Prostate gland (tissue), 2 donors: Measurements from ENCODE around the gene TLX2. TPM values are rescaled to one million over a fixed set of nuclear protein-coding genes. Genes with fewer than 3 reads are reported as not detected.

Source experiments
- DNase-seq: peaks from one replicate; pipeline ENCODE4 v3.0.0-alpha.2; 2019; ENCODE audit warnings: low spot score
- H3K27ac ChIP-seq, 2 donors: fragments of 200-600 bp; sonication (generic); 2 replicates each; pipeline ENCODE4 v1.5.1; 2017 to 2019
- H3K27me3 ChIP-seq: fragments of 200-600 bp; sonication (generic); replicated peaks from 2 replicates; pipeline ENCODE4 v1.5.1; 2019; ENCODE audit not compliant: insufficient read depth
- H3K36me3 ChIP-seq, 2 donors: fragments of 200-600 bp; sonication (generic); 1 replicate in 1 of 2; 2 replicates in 1 of 2; pipeline versions ENCODE4 v1.5.1 to v1.8.1; 2017 to 2019
- H3K4me1 ChIP-seq: fragments of 200-600 bp; sonication (generic); replicated peaks from 2 replicates; pipeline ENCODE4 v1.5.1; 2019
- H3K4me3 ChIP-seq, 2 donors: fragments of 200-600 bp; sonication (generic); 2 replicates each; pipeline ENCODE4 v1.5.1; 2017 to 2019
- H3K9me3 ChIP-seq: fragments of 200-600 bp; sonication (generic); 2 replicates; pipeline ENCODE4 v1.5.1; 2017
- CTCF ChIP-seq, 4 experiments: fragments of 200-600 bp in 2 of 4; fragments of 450-650 bp in 2 of 4; sonication (generic) in 2 of 4; IDR thresholded peaks; 1 replicate in 3 of 4; 2 replicates in 1 of 4; pipeline ENCODE4 v1.5.1; 2016 to 2019; ENCODE audit warnings: antibody characterized with exemption in 4 of 4, mild to moderate bottlenecking in 2 of 4, moderate library complexity in 2 of 4
- POLR2A ChIP-seq: fragments of 450-650 bp; IDR thresholded peaks from one replicate; pipeline ENCODE4 v1.6.1; 2016; ENCODE audit warnings: antibody characterized with exemption, mild to moderate bottlenecking
- POLR2AphosphoS5 ChIP-seq: sonication (generic); formaldehyde crosslinking; IDR thresholded peaks from one replicate; pipeline ENCODE4 v1.6.1; 2017; ENCODE audit warnings: antibody characterized with exemption
- WGBS: methylation state at CpG from one replicate; pipeline ENCODE4 v1.1.5; 2018; 5-methylcytosine and 5-hydroxymethylcytosine counted together
- intact Hi-C: fragments of 100-400 bp; cut with DNase I; formaldehyde crosslinking; loops from one replicate; pipeline ENCODE4 v1.14.2; 2022
- total RNA-seq, 2 donors: library from RNA; depleted of rRNA; stranded (reverse); fragments of >200 nt; gene quantifications; one replicate each; pipeline ENCODE4 v1.1.0, GENCODE V29; 2016

The TLX2 gene
- total RNA-seq, 2 donors from 2014 or later = 0.97 TPM; not detected in 1

- Histone ChIP-seq H3K9me3 (no peaks in the 10 kb centered on the region), H3K4me3 (no peak overlapping the region), H3K27me3 (peaks cover 29% of the 10 kb centered on the region), H3K27ac (no peak overlapping the region), H3K4me1 (peaks cover 18% of the 10 kb centered on the region), H3K36me3 (peaks cover 0 to 5% of the 10 kb centered on the region in 2 donors)
- 74% methylated on average over 4 of the region's 4 CpGs for WGBS
- TF ChIP-seq POLR2AphosphoS5 (no peak), POLR2A (no peak), CTCF (IDR thresholded peaks at IDR 0.05) (no peak)
- intact Hi-C loops = no loop called here
- no peak for DNase-seq
Measured at GRCh38 chr2:74510272-74510671, 4.0 kb upstream of the TLX2 start.

- intact Hi-C loops = no loop called here
- peaks cover 40% of the 10 kb centered on the region for H3K27me3 ChIP-seq
- H3K4me1 ChIP-seq = peaks cover 16% of the 10 kb centered on the region
- DNase-seq = no peak
- H3K9me3 ChIP-seq = no peaks in the 10 kb centered on the region
- WGBS = 26% methylated on average over 11 of the region's 11 CpGs
- no peak overlapping the region for H3K27ac ChIP-seq
- TF ChIP-seq POLR2AphosphoS5 = no peak
- TF ChIP-seq POLR2A = no peak
- TF ChIP-seq CTCF (IDR thresholded peaks at IDR 0.05) = no peak
- H3K4me3 ChIP-seq = no peak overlapping the region
- H3K36me3 ChIP-seq = no peaks in the 10 kb centered on the region
Measured at GRCh38 chr2:74511104-74511989, 2.9 kb upstream of the TLX2 start.

- H3K27ac ChIP-seq = no peak overlapping the region
- no peaks in the 10 kb centered on the region for H3K36me3 ChIP-seq
- TF ChIP-seq POLR2A (no peak), CTCF (IDR thresholded peaks at IDR 0.05) (no peak), POLR2AphosphoS5 (no peak)
- no peak overlapping the region for H3K4me3 ChIP-seq
- no peaks in the 10 kb centered on the region for H3K9me3 ChIP-seq
- peaks cover 11% of the 10 kb centered on the region for H3K4me1 ChIP-seq
- 7% methylated on average over 36 of the region's 36 CpGs for WGBS
- no peak for DNase-seq
- H3K27me3 ChIP-seq = peaks cover 41% of the 10 kb centered on the region
- intact Hi-C loops = no loop called here
Measured at GRCh38 chr2:74512744-74513604, 1.3 kb upstream of the TLX2 start.

GRCh38 chr2:74513605-74514367 lies 464 bp upstream of the TLX2 start:
- Histone ChIP-seq H3K27ac (no peak overlapping the region), H3K36me3 (no peaks in the 10 kb centered on the region), H3K9me3 (no peaks in the 10 kb centered on the region), H3K27me3 (peaks cover 41% of the 10 kb centered on the region), H3K4me1 (peaks cover 11% of the 10 kb centered on the region), H3K4me3 (no peak overlapping the region)
- intact Hi-C loops = no loop called here
- TF ChIP-seq POLR2A (no peak), POLR2AphosphoS5 (peak; percentile 5)
- DNase-seq = no peak
- WGBS = 5% methylated on average over 52 of the region's 52 CpGs
